Left colon (tissue), 2 donors: ENCODE results near the gene UPK2. TPM values are rescaled to one million over a fixed set of nuclear protein-coding genes. Genes with fewer than 3 reads are reported as not detected.

Experiments
- ATAC-seq: fragments of 200-7000 bp; cut with Tn5 transposase; one replicate; pipeline ENCODE4 v1.9.1; 2020; ENCODE audit warnings: mild to moderate bottlenecking, moderate library complexity
- DNase-seq, 2 donors: peaks; one replicate each; pipeline ENCODE4 v3.0.0-alpha.2; 2020
- intact Hi-C, 2 donors: fragments of 100-400 bp; cut with DNase I in 1 of 2; cut with micrococcal nuclease in 1 of 2; formaldehyde crosslinking; loops; one replicate each; pipeline versions ENCODE4 v1.11.2 to v1.14.0; 2022; cut with DNase I, micrococcal nuclease
- total RNA-seq, 2 donors: library from RNA; stranded (reverse); fragmentation: NEBNext Ultra II Directional; extraction: Animal tissue kit (Norgen Biotek cat#: 25700); gene quantifications; one replicate each; pipeline ENCODE4 v1.2.1, GENCODE V29; 2021
- donor health status: DM: no; HTN: no; CAD: no.
- donor health status: DM: yes; HTN: yes; CAD: no.

The UPK2 gene
- total RNA-seq, 2 donors from 2014 or later = not detected

- DNase-seq (no peak), ATAC-seq (no peak)
- intact Hi-C loops = no loop called here
Measured at GRCh38 chr11:118915941-118916841, 39.9 kb upstream of the UPK2 start.

GRCh38 chr11:118916842-118917388 lies 39.2 kb upstream of the UPK2 start:
- peak in 1 of 2 donors; percentile 73 for DNase-seq
- no peak for ATAC-seq
- intact Hi-C loops = no loop called here

GRCh38 chr11:118917481-118918127 lies 38.5 kb upstream of the UPK2 start:
- intact Hi-C loops = no loop called here
- ATAC-seq (peak; percentile 42), DNase-seq (peak; percentile 67 to 87)

GRCh38 chr11:118918128-118918685 lies 37.9 kb upstream of the UPK2 start:
- intact Hi-C loops = no loop called here
- DNase-seq (peak; percentile 91 to 95), ATAC-seq (peak; percentile 64)

- DNase-seq = peak in 1 of 2 donors; percentile 48
- intact Hi-C loops = no loop called here
Measured at GRCh38 chr11:118918686-118919280, 37.3 kb upstream of the UPK2 start.

GRCh38 chr11:118921121-118921928 lies 34.8 kb upstream of the UPK2 start:
- intact Hi-C loops = no loop called here
- DNase-seq = peak in 1 of 2 donors; percentile 68
- no peak for ATAC-seq

More at GRCh38 chr11:118918686-118919280, 37.3 kb upstream of the UPK2 start:
- no peak for ATAC-seq

- intact Hi-C loops = no loop called here
- peak; percentile 35 for ATAC-seq
- DNase-seq = peak; percentile 78 to 86
Measured at GRCh38 chr11:118921929-118922744, 34.0 kb upstream of the UPK2 start.

GRCh38 chr11:118922745-118923627 lies 33.1 kb upstream of the UPK2 start:
- no peak for DNase-seq
- no peak for ATAC-seq
- intact Hi-C loops = no loop called here

- intact Hi-C loops = no loop called here
- ATAC-seq (no peak), DNase-seq (peak in 1 of 2 donors; percentile 53)
Measured at GRCh38 chr11:118923721-118924587, 32.1 kb upstream of the UPK2 start.

GRCh38 chr11:118924591-118925585 lies 31.2 kb upstream of the UPK2 start:
- ATAC-seq (no peak), DNase-seq (peak; percentile 74)
- intact Hi-C loops = no loop called here

GRCh38 chr11:118927554-118928100 lies 28.5 kb upstream of the UPK2 start:
- intact Hi-C loops = no loop called here
- no peak for DNase-seq
- no peak for ATAC-seq

GRCh38 chr11:118928101-118928869 lies 27.8 kb upstream of the UPK2 start:
- ATAC-seq (peak; percentile 56), DNase-seq (peak; percentile 88 to 94)
- intact Hi-C loops = no loop called here

GRCh38 chr11:118928870-118929500 lies 27.1 kb upstream of the UPK2 start:
- peak; percentile 53 to 58 for DNase-seq
- intact Hi-C loops = no loop called here
- peak; percentile 36 for ATAC-seq
